Nephron progenitor cell (in vitro differentiated cells): ENCODE data around the gene COPA.

Experiments
- DNase-seq: peaks from one replicate; pipeline ENCODE4 v3.0.0; 2021
- H3K27ac Mint-ChIP-seq: 2 replicates; pipeline ENCODE4 v1.8.0; 2021; ENCODE audit warnings: mild to moderate bottlenecking, moderate library complexity, mixed read lengths
- H3K27me3 Mint-ChIP-seq: 2 replicates; pipeline ENCODE4 v1.8.0; 2021; ENCODE audit warnings: mild to moderate bottlenecking, low read depth, mixed read lengths; ENCODE audit not compliant: poor library complexity
- H3K36me3 Mint-ChIP-seq: 2 replicates; pipeline ENCODE4 v1.8.0; 2021; ENCODE audit warnings: low read depth, mixed read lengths
- H3K4me1 Mint-ChIP-seq: 2 replicates; pipeline ENCODE4 v1.8.0; 2021; ENCODE audit warnings: mixed read lengths
- H3K4me3 Mint-ChIP-seq: 2 replicates; pipeline ENCODE4 v1.8.0; 2021; ENCODE audit warnings: mild to moderate bottlenecking, moderate library complexity, mixed read lengths
- H3K9me3 Mint-ChIP-seq: 2 replicates; pipeline ENCODE4 v1.8.0; 2021; ENCODE audit warnings: mild to moderate bottlenecking, moderate library complexity, mixed read lengths
- TF ChIP-seq, protein P1 (sequence below): fragments of 200-600 bp; sonication (generic); IDR thresholded peaks from 2 replicates; pipeline ENCODE4 v1.5.0; 2021; ENCODE audit warnings: antibody characterized with exemption

The COPA gene

DNA sequence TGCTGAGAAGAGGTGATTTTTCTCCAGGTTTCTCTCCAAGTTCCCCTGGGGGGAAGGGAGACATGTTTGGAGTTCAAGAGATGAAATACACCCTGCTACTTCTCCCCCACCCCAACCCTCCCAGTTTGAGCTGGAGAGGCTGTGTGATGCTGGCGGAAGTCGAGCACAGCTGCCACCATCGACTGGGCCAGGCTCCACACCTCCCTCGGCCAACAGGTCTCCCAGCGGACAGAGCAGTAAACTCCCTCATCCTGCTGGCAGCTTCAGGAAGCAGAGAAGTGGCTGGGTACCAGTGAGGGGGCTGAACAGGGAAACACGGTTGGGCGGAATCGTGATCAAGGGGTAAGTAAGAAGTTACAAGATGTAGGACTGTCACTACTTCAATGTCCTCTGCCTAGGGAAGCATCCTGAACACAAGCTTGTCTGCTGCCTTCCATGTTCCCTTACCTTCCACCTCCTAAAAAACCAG, 17.2 kb upstream of the COPA start:
- Mint-ChIP-seq H3K36me3 (peaks cover 48% of the 10 kb centered on the region), H3K4me1 (peaks cover 40% of the 10 kb centered on the region), H3K4me3 (no peak overlapping the region), H3K27me3 (no peaks in the 10 kb centered on the region), H3K27ac (no peak overlapping the region), H3K9me3 (no peaks in the 10 kb centered on the region)
- no peak for DNase-seq
- TF ChIP-seq, protein P1, sequence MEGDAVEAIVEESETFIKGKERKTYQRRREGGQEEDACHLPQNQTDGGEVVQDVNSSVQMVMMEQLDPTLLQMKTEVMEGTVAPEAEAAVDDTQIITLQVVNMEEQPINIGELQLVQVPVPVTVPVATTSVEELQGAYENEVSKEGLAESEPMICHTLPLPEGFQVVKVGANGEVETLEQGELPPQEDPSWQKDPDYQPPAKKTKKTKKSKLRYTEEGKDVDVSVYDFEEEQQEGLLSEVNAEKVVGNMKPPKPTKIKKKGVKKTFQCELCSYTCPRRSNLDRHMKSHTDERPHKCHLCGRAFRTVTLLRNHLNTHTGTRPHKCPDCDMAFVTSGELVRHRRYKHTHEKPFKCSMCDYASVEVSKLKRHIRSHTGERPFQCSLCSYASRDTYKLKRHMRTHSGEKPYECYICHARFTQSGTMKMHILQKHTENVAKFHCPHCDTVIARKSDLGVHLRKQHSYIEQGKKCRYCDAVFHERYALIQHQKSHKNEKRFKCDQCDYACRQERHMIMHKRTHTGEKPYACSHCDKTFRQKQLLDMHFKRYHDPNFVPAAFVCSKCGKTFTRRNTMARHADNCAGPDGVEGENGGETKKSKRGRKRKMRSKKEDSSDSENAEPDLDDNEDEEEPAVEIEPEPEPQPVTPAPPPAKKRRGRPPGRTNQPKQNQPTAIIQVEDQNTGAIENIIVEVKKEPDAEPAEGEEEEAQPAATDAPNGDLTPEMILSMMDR, result no peak

DNA sequence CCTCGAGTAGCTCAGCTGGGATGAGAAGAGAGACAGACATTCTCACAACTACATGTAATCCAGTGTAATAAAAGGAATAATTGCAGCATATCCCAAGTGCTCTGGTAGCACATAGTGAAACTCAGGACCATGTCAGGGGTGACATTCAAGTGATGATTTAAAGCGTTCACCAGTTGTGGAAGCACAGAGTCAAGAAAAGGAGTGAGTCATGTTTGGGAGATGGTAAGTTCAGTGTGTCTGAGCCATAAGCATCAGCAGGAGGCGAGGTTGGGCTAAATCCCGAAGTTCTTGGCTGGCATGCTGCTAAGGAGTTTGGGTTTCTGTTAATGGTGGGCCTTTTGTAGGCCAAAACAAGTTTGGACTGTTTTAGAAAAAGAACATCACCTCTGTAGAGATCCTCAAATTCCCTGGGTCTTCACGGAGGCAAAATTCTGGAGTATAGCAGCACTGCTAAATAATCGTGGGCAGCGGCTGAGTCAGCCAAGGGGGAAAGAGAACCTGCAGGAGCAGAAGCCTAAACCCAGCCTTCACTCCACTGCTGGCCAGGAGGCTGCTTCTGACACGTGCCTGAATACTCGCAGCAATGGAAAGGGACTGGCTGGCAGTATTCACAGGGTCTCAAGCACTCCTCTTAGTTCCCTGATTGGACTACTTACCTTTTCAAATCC, 16.6 kb upstream of the COPA start:
- peak overlapping the region; percentile 53 for H3K27ac Mint-ChIP-seq
- peaks cover 35% of the 10 kb centered on the region for H3K4me1 Mint-ChIP-seq
- peaks cover 51% of the 10 kb centered on the region for H3K36me3 Mint-ChIP-seq
- no peaks in the 10 kb centered on the region for H3K9me3 Mint-ChIP-seq
- no peak for DNase-seq
- H3K4me3 Mint-ChIP-seq, result no peak overlapping the region
- TF ChIP-seq, protein P1, result no peak
- H3K27me3 Mint-ChIP-seq, result no peaks in the 10 kb centered on the region

DNA sequence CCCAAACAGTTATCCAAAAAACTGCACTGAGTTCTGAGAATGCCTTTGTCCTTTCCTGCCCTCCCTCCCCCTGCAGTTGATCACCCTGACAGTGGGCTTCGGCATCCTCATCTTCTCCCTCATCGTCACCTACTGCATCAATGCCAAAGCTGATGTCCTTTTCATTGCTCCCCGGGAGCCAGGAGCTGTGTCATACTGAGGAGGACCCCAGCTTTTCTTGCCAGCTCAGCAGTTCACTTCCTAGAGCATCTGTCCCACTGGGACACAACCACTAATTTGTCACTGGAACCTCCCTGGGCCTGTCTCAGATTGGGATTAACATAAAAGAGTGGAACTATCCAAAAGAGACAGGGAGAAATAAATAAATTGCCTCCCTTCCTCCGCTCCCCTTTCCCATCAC, 15.0 kb upstream of the COPA start:
- H3K4me3 Mint-ChIP-seq, result no peak overlapping the region
- H3K4me1 Mint-ChIP-seq, result peaks cover 20% of the 10 kb centered on the region
- H3K27me3 Mint-ChIP-seq, result no peaks in the 10 kb centered on the region
- peak overlapping the region; percentile 9 for H3K27ac Mint-ChIP-seq
- TF ChIP-seq, protein P1, result no peak
- H3K9me3 Mint-ChIP-seq, result no peaks in the 10 kb centered on the region
- DNase-seq, result no peak
- H3K36me3 Mint-ChIP-seq, result peaks cover 65% of the 10 kb centered on the region

GRCh38 chr1:160357286-160358002, 14.4 kb upstream of the COPA start:
- Mint-ChIP-seq H3K27me3 (no peaks in the 10 kb centered on the region), H3K4me3 (no peak overlapping the region), H3K9me3 (no peaks in the 10 kb centered on the region), H3K4me1 (peaks cover 14% of the 10 kb centered on the region), H3K36me3 (peaks cover 72% of the 10 kb centered on the region), H3K27ac (peak overlapping the region; percentile 40)
- no peak for DNase-seq
- TF ChIP-seq, protein P1, result no peak

GRCh38 chr1:160354388-160354985, 11.4 kb upstream of the COPA start:
- no peaks in the 10 kb centered on the region for H3K27me3 Mint-ChIP-seq
- H3K4me3 Mint-ChIP-seq, result no peak overlapping the region
- H3K9me3 Mint-ChIP-seq, result no peaks in the 10 kb centered on the region
- H3K4me1 Mint-ChIP-seq, result no peaks in the 10 kb centered on the region
- H3K27ac Mint-ChIP-seq, result peak overlapping the region; percentile 89
- H3K36me3 Mint-ChIP-seq, result peaks cover 81% of the 10 kb centered on the region
- TF ChIP-seq, protein P1, result peak; percentile 36
- DNase-seq, result peak; percentile 28
